CD14-positive monocyte (primary cell): ENCODE data around the gene ERICH3. TPM values are rescaled to one million over a fixed set of nuclear protein-coding genes. Genes with fewer than 3 reads are reported as not detected.

Source experiments
- DNase-seq, 3 donors: peaks; one replicate each; pipeline ENCODE4 v3.0.0-alpha.2; 2011 to 2022
- H2AFZ ChIP-seq: 2 replicates; pipeline ENCODE4 v1.6.0; 2012; ENCODE audit warnings: mild to moderate bottlenecking, low read depth, low read length, inconsistent platforms; ENCODE audit not compliant: insufficient read depth, poor library complexity, severe bottlenecking
- H3K27ac ChIP-seq, 2 donors: 1 replicate in 1 of 2; 2 replicates in 1 of 2; pipeline ENCODE4 v1.5.1; 2012 to 2013; ENCODE audit warnings: low read length in 2 of 2, control low read depth in 1 of 2, inconsistent platforms in 1 of 2, low read depth in 1 of 2, mild to moderate bottlenecking in 1 of 2
- H3K27me3 ChIP-seq, 2 donors: one replicate each; pipeline versions ENCODE4 v1.6.0 to v1.6.1; 2011 to 2013; ENCODE audit warnings: low read length in 2 of 2; ENCODE audit not compliant: control insufficient read depth in 2 of 2, insufficient read depth in 2 of 2
- H3K36me3 ChIP-seq, 2 donors: replicated peaks in 1 of 2; 1 replicate in 1 of 2; 2 replicates in 1 of 2; pipeline versions ENCODE4 v1.5.1 to v1.6.1; 2012 to 2013; ENCODE audit warnings: low read length in 2 of 2, control low read depth in 1 of 2, inconsistent platforms in 1 of 2, mild to moderate bottlenecking in 1 of 2; ENCODE audit not compliant: insufficient read depth in 2 of 2, control insufficient read depth in 1 of 2
- H3K4me1 ChIP-seq, 2 donors: 1 replicate in 1 of 2; 2 replicates in 1 of 2; pipeline versions ENCODE4 v1.5.1 to v1.6.1; 2012 to 2013; ENCODE audit warnings: low read length in 2 of 2, control low read depth in 1 of 2, inconsistent platforms in 1 of 2, mild to moderate bottlenecking in 1 of 2, moderate library complexity in 1 of 2; ENCODE audit not compliant: insufficient read depth in 2 of 2, control insufficient read depth in 1 of 2
- H3K4me2 ChIP-seq: replicated peaks from 2 replicates; pipeline ENCODE3; 2012; ENCODE audit warnings: low read length, moderate library complexity, mild to moderate bottlenecking; ENCODE audit not compliant: poor library complexity, severe bottlenecking; ENCODE audit errors: extremely low read depth
- H3K4me3 ChIP-seq, 3 experiments: fragments of 200-600 bp in 1 of 3; sonication (generic) in 1 of 3; replicated peaks in 1 of 3; 1 replicate in 2 of 3; 2 replicates in 1 of 3; pipeline ENCODE4 v1.5.1; 2011 to 2013; ENCODE audit warnings: low read length in 3 of 3, mild to moderate bottlenecking in 3 of 3, control low read depth in 2 of 3, low read depth in 2 of 3, inconsistent platforms in 1 of 3, moderate library complexity in 1 of 3
- H3K79me2 ChIP-seq: 2 replicates; pipeline ENCODE4 v1.6.0; 2012; ENCODE audit warnings: mild to moderate bottlenecking, control low read depth, inconsistent platforms, low read length, moderate library complexity; ENCODE audit not compliant: insufficient read depth
- H3K9ac ChIP-seq: 2 replicates; pipeline ENCODE4 v1.6.0; 2017; ENCODE audit warnings: low read length, mild to moderate bottlenecking; ENCODE audit not compliant: insufficient read depth, poor library complexity, severe bottlenecking
- H3K9me3 ChIP-seq, 2 donors: replicated peaks in 1 of 2; 1 replicate in 1 of 2; 2 replicates in 1 of 2; pipeline versions ENCODE4 v1.5.1 to v1.6.1; 2012 to 2013; ENCODE audit warnings: low read length in 2 of 2, control low read depth in 1 of 2; ENCODE audit not compliant: control insufficient read depth in 1 of 2, insufficient read depth in 1 of 2
- H4K20me1 ChIP-seq: 2 replicates; pipeline ENCODE4 v1.6.0; 2012; ENCODE audit warnings: mild to moderate bottlenecking, low read length, control low read depth, moderate library complexity; ENCODE audit not compliant: insufficient read depth
- H3K27ac Mint-ChIP-seq, 7 donors: one replicate each; pipeline ENCODE4 v1.8.0; 2020; ENCODE audit warnings: mild to moderate bottlenecking in 7 of 7, mixed read lengths in 7 of 7, moderate library complexity in 6 of 7, inconsistent platforms in 2 of 7
- H3K27me3 Mint-ChIP-seq, 3 donors: one replicate each; pipeline ENCODE4 v1.8.0; 2021 to 2022; ENCODE audit warnings: low read depth in 3 of 3, mild to moderate bottlenecking in 3 of 3, mixed read lengths in 3 of 3, moderate library complexity in 3 of 3, inconsistent platforms in 1 of 3
- H3K36me3 Mint-ChIP-seq, 2 donors: one replicate each; pipeline ENCODE4 v1.8.0; 2020; ENCODE audit warnings: mixed read lengths in 2 of 2, inconsistent platforms in 1 of 2, mild to moderate bottlenecking in 1 of 2
- H3K4me1 Mint-ChIP-seq: one replicate; pipeline ENCODE4 v1.8.0; 2020; ENCODE audit warnings: mild to moderate bottlenecking, mixed read lengths
- H3K4me3 Mint-ChIP-seq, 2 donors: one replicate each; pipeline ENCODE4 v1.8.0; 2020; ENCODE audit warnings: mild to moderate bottlenecking in 2 of 2, mixed read lengths in 2 of 2, moderate library complexity in 1 of 2
- H3K9me3 Mint-ChIP-seq, 7 donors: one replicate each; pipeline ENCODE4 v1.8.0; 2020 to 2022; ENCODE audit warnings: mixed read lengths in 7 of 7, mild to moderate bottlenecking in 6 of 7, moderate library complexity in 6 of 7, inconsistent platforms in 2 of 7
- WGBS: methylation state at CpG from one replicate; pipeline ENCODE4 v1.1.5; 2013; ENCODE audit warnings: missing lambda C conversion rate; ENCODE audit not compliant: insufficient coverage; 5-methylcytosine and 5-hydroxymethylcytosine counted together
- intact Hi-C, 2 donors: fragments of 100-400 bp; cut with micrococcal nuclease; formaldehyde crosslinking; loops; one replicate each; pipeline versions ENCODE4 v1.15.0 to v1.15.1; 2023
- polyA plus RNA-seq, 3 donors: library from polyadenylated mRNA; depleted of rRNA in 1 of 3; unstranded in 2 of 3; stranded (reverse) in 1 of 3; fragments of 300-500 nt in 2 of 3; fragments of >200 nt in 1 of 3; fragmentation: Illumina TruSeq in 2 of 3; gene quantifications; 1 replicate in 2 of 3; 2 replicates in 1 of 3; pipeline ENCODE4 v1.2.3, GENCODE V29; 2012 to 2021
- TF ChIP-seq, protein P1 (sequence below): fragments of 200-600 bp; IDR thresholded peaks from one replicate; pipeline ENCODE4 v1.8.0; 2022; ENCODE audit warnings: antibody characterized with exemption, mild to moderate bottlenecking

The ERICH3 gene
- polyA plus RNA-seq, 3 donors, result not detected

DNA sequence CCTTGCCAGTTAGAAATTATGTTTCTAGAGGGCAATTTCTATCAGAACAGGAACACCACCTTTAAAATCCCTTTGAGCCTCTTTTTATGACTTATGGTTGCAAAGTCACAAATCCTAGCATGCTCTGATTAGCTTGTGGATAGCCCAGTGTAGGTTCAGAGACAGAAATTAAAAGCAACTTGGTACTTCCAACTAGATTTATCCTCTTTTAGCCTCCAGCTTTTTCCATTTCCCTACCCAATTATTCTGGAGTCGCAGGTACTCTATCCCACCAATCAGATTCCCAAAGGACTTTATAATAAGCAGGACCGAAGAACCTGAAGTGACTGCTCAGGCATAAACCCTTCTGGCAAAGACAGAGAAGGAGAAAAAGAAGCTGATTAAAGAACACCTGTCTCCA lies 127.8 kb downstream of the ERICH3 start:
- Mint-ChIP-seq H3K4me3 (no peak overlapping the region), H3K4me1 (no peaks in the 10 kb centered on the region), H3K9me3 (peaks cover 0 to 13% (median 4%) of the 10 kb centered on the region in 7 donors), H3K36me3 (no peaks in the 10 kb centered on the region), H3K27me3 (no peaks in the 10 kb centered on the region), H3K27ac (no peak overlapping the region)
- Histone ChIP-seq H4K20me1 (no peaks in the 10 kb centered on the region), H3K79me2 (no peaks in the 10 kb centered on the region), H3K9ac (no peak overlapping the region), H3K4me2 (no peak overlapping the region), H3K4me1 (no peaks in the 10 kb centered on the region), H3K9me3 (peaks cover 0 to 3% of the 10 kb centered on the region in 2 donors), H3K27me3 (no peaks in the 10 kb centered on the region), H3K27ac (no peak overlapping the region), H3K4me3 (no peak overlapping the region), H3K36me3 (no peaks in the 10 kb centered on the region), H2AFZ (no peak overlapping the region)
- TF ChIP-seq, protein P1, sequence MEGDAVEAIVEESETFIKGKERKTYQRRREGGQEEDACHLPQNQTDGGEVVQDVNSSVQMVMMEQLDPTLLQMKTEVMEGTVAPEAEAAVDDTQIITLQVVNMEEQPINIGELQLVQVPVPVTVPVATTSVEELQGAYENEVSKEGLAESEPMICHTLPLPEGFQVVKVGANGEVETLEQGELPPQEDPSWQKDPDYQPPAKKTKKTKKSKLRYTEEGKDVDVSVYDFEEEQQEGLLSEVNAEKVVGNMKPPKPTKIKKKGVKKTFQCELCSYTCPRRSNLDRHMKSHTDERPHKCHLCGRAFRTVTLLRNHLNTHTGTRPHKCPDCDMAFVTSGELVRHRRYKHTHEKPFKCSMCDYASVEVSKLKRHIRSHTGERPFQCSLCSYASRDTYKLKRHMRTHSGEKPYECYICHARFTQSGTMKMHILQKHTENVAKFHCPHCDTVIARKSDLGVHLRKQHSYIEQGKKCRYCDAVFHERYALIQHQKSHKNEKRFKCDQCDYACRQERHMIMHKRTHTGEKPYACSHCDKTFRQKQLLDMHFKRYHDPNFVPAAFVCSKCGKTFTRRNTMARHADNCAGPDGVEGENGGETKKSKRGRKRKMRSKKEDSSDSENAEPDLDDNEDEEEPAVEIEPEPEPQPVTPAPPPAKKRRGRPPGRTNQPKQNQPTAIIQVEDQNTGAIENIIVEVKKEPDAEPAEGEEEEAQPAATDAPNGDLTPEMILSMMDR, result no peak
- no peak for DNase-seq
- 90% methylated on average over 2 of the region's 2 CpGs for WGBS
- intact Hi-C loops, result no loop called here

DNA sequence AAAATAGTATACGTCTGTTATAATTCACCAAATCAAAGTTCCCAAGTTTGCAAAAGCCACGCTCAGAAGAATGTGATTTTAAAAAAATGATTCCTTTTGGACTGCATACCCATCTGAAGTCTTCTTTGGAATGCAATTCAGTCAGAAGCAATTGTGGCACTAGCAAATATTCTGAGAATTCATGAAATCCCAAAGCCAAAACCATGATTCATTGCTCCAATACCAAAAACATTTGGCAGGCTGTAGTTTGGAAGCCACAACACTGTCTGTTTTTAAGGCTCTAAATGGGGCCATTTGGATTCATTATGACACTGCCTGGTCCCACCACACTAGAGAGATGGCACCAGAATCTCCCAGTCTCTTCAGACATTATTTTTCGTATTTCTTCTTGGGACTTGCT lies 139.4 kb downstream of the ERICH3 start:
- no peak overlapping the region for H3K4me3 Mint-ChIP-seq
- Histone ChIP-seq H3K4me1 (no peaks in the 10 kb centered on the region), H3K27me3 (no peaks in the 10 kb centered on the region), H4K20me1 (no peaks in the 10 kb centered on the region), H2AFZ (no peak overlapping the region), H3K9ac (no peak overlapping the region), H3K4me3 (no peak overlapping the region), H3K79me2 (no peaks in the 10 kb centered on the region), H3K4me2 (no peak overlapping the region), H3K9me3 (no peaks in the 10 kb centered on the region), H3K36me3 (no peaks in the 10 kb centered on the region), H3K27ac (no peak overlapping the region)
- H3K9me3 Mint-ChIP-seq, result peaks cover 0 to 3% (median 0%) of the 10 kb centered on the region in 7 donors
- intact Hi-C loops, result no loop called here
- no peak overlapping the region for H3K27ac Mint-ChIP-seq
- WGBS, result no CpG with 5 or more reads among the region's 3 CpGs
- TF ChIP-seq, protein P1, result no peak
- no peak for DNase-seq
- H3K27me3 Mint-ChIP-seq, result peaks cover 0 to 2% (median 0%) of the 10 kb centered on the region in 3 donors
- no peaks in the 10 kb centered on the region for H3K4me1 Mint-ChIP-seq
- H3K36me3 Mint-ChIP-seq, result no peaks in the 10 kb centered on the region
